SK-N-SH (cell line): ENCODE data around the gene LGALS13. TPM values are rescaled to one million over a fixed set of nuclear protein-coding genes. Genes with fewer than 3 reads are reported as not detected.

Source experiments
- CTCF ChIA-PET: fragments of 300-600, 350-600 bp; formaldehyde crosslinking; extraction: SDS; loops from one replicate; lab custom pipeline; 2021; lab: Yijun Ruan, JAX
- POLR2A ChIA-PET: fragments of 350-600 bp; sonication (Branson Sonifier 250); formaldehyde crosslinking; extraction: SDS; loops from one replicate; lab custom pipeline; 2020; ENCODE audit warnings: antibody characterized with exemption, inconsistent platforms; lab: Yijun Ruan, JAX
- DNase-seq: peaks from one replicate; pipeline ENCODE4 v3.0.0; 2012
- H2AFZ ChIP-seq: fragments of 200-600 bp; sonication (generic); 2 replicates; pipeline ENCODE4 v1.8.1; 2016; ENCODE audit warnings: antibody characterized with exemption, mild to moderate bottlenecking, low read depth
- H3F3A ChIP-seq: fragments of 200-600 bp; sonication (generic); replicated peaks from 2 replicates; pipeline ENCODE3; 2016; ENCODE audit warnings: antibody characterized with exemption, mild to moderate bottlenecking; ENCODE audit not compliant: insufficient read depth
- H3K27ac ChIP-seq, 2 experiments: fragments of 200-500 bp in 1 of 2; fragments of 200-600 bp in 1 of 2; sonication (Bioruptor generic) in 1 of 2; sonication (generic), shearing (Covaris generic) in 1 of 2; 2 replicates each; pipeline versions ENCODE4 v1.5.1 to v1.6.1; 2014 to 2016; ENCODE audit warnings: low read depth in 2 of 2, inconsistent platforms in 1 of 2, low read length in 1 of 2, mild to moderate bottlenecking in 1 of 2, mixed read lengths in 1 of 2
- H3K27me3 ChIP-seq: fragments of 200-600 bp; sonication (generic), shearing (Covaris generic); 2 replicates; pipeline ENCODE4 v1.6.1; 2016; ENCODE audit warnings: mixed run types; ENCODE audit not compliant: insufficient read depth
- H3K36me3 ChIP-seq, 2 experiments: fragments of 200-500 bp in 1 of 2; fragments of 200-600 bp in 1 of 2; sonication (Bioruptor generic) in 1 of 2; sonication (generic) in 1 of 2; replicated peaks in 1 of 2; 2 replicates each; pipeline versions ENCODE3 to v1.5.1; 2014 to 2016; ENCODE audit warnings: low read length in 1 of 2, mild to moderate bottlenecking in 1 of 2; ENCODE audit not compliant: insufficient read depth in 2 of 2, control insufficient read depth in 1 of 2
- H3K4me1 ChIP-seq, 2 experiments: fragments of 200-500 bp in 1 of 2; fragments of 200-600 bp in 1 of 2; sonication (Bioruptor generic) in 1 of 2; sonication (generic), shearing (Covaris generic) in 1 of 2; 2 replicates each; pipeline versions ENCODE4 v1.5.1 to v1.6.1; 2014 to 2016; ENCODE audit warnings: low read depth in 1 of 2, low read length in 1 of 2, mixed run types in 1 of 2; ENCODE audit not compliant: insufficient read depth in 2 of 2, control insufficient read depth in 1 of 2
- H3K4me2 ChIP-seq: fragments of 200-600 bp; sonication (generic), shearing (Covaris generic); 2 replicates; pipeline ENCODE4 v1.6.1; 2017; ENCODE audit warnings: mixed run types
- H3K4me3 ChIP-seq, 2 experiments: fragments of 200-500 bp in 1 of 2; fragments of 200-600 bp in 1 of 2; sonication (Bioruptor generic) in 1 of 2; sonication (generic), shearing (Covaris generic) in 1 of 2; 2 replicates each; pipeline versions ENCODE4 v1.5.1 to v1.8.1; 2014 to 2016; ENCODE audit warnings: low read depth in 2 of 2, inconsistent platforms in 1 of 2, low read length in 1 of 2, mild to moderate bottlenecking in 1 of 2, mixed read lengths in 1 of 2, moderate library complexity in 1 of 2
- H3K79me2 ChIP-seq: fragments of 200-600 bp; sonication (generic); 2 replicates; pipeline ENCODE4 v1.8.1; 2017; ENCODE audit warnings: mild to moderate bottlenecking; ENCODE audit not compliant: insufficient read depth
- H3K9ac ChIP-seq: fragments of 200-600 bp; sonication (generic); 2 replicates; pipeline ENCODE4 v1.6.1; 2017; ENCODE audit warnings: mixed run types
- H3K9me2 ChIP-seq: fragments of 200-600 bp; sonication (generic); 2 replicates; pipeline ENCODE4 v1.6.1; 2017; ENCODE audit warnings: mixed run types
- H3K9me3 ChIP-seq: fragments of 200-600 bp; sonication (generic); 2 replicates; pipeline ENCODE4 v1.6.1; 2017; ENCODE audit warnings: mixed run types, mild to moderate bottlenecking, moderate library complexity
- H4K20me1 ChIP-seq: fragments of 200-600 bp; sonication (generic); 2 replicates; pipeline ENCODE4 v1.6.1; 2017; ENCODE audit warnings: mild to moderate bottlenecking, mixed run types; ENCODE audit not compliant: insufficient read depth
- CHD2 ChIP-seq: fragments of 150-350 bp; IDR thresholded peaks from 2 replicates; pipeline ENCODE4 v1.6.1; 2018; ENCODE audit warnings: low read length; ENCODE audit not compliant: partially characterized antibody
- EP300 ChIP-seq, 2 experiments: IDR thresholded peaks; 2 replicates each; pipeline versions ENCODE4 v1.4.0 to v1.6.1; 2012; ENCODE audit warnings: borderline replicate concordance in 1 of 2, low read depth in 1 of 2, low read length in 1 of 2
- EZH2phosphoT487 ChIP-seq: fragments of 200-600 bp; sonication (generic); IDR thresholded peaks from 2 replicates; pipeline ENCODE4 v1.6.1; 2017; ENCODE audit warnings: low read depth, mixed run types, mild to moderate bottlenecking, antibody characterized with exemption, moderate library complexity, borderline replicate concordance
- FOXM1 ChIP-seq: IDR thresholded peaks from 2 replicates; pipeline ENCODE4 v1.4.0; 2012; ENCODE audit warnings: low read depth, mild to moderate bottlenecking
- IRF3 ChIP-seq: fragments of 150-350 bp; IDR thresholded peaks from 2 replicates; pipeline ENCODE4 v1.6.1; 2016; ENCODE audit warnings: mild to moderate bottlenecking, low read depth, low read length
- JUND ChIP-seq: IDR thresholded peaks from 2 replicates; pipeline ENCODE4 v1.4.0; 2012
- MXI1 ChIP-seq: IDR thresholded peaks from 2 replicates; pipeline ENCODE4 v1.6.1; 2012; ENCODE audit warnings: mild to moderate bottlenecking, low read depth, low read length, improper control_type of control experiment
- NFIC ChIP-seq: IDR thresholded peaks from 2 replicates; pipeline ENCODE4 v1.4.0; 2012; ENCODE audit warnings: borderline replicate concordance
- NRF1 ChIP-seq: IDR thresholded peaks from 2 replicates; pipeline ENCODE4 v1.6.1; 2012; ENCODE audit warnings: low read depth, mild to moderate bottlenecking, low read length
- RAD21 ChIP-seq: IDR thresholded peaks from 2 replicates; pipeline ENCODE4 v1.6.1; 2012; ENCODE audit warnings: mild to moderate bottlenecking, low read length
- RCOR1 ChIP-seq: fragments of 150-350 bp; IDR thresholded peaks from 2 replicates; pipeline ENCODE4 v1.6.1; 2017; ENCODE audit warnings: antibody characterized with exemption, low read length
- REST ChIP-seq: IDR thresholded peaks from 2 replicates; pipeline ENCODE4 v1.6.1; 2012; ENCODE audit warnings: mild to moderate bottlenecking, low read depth, low read length, moderate library complexity
- RFX5 ChIP-seq: IDR thresholded peaks from 2 replicates; pipeline ENCODE4 v1.6.1; 2012; ENCODE audit warnings: mild to moderate bottlenecking, improper control_type of control experiment, low read length
- RXRA ChIP-seq: IDR thresholded peaks from 2 replicates; pipeline ENCODE4 v1.4.0; 2012; ENCODE audit warnings: low read depth, mild to moderate bottlenecking, borderline replicate concordance
- SMC3 ChIP-seq: IDR thresholded peaks from 2 replicates; pipeline ENCODE4 v1.6.1; 2012; ENCODE audit warnings: low read depth, low read length, improper control_type of control experiment
- TAF1 ChIP-seq: IDR thresholded peaks from 2 replicates; pipeline ENCODE4 v1.6.1; 2012; ENCODE audit warnings: low read depth, mild to moderate bottlenecking, low read length, moderate library complexity, borderline replicate concordance
- USF2 ChIP-seq: fragments of 150-350 bp; IDR thresholded peaks from 2 replicates; pipeline ENCODE4 v1.6.1; 2017; ENCODE audit warnings: antibody characterized with exemption, low read length, low read depth, borderline replicate concordance
- ZBTB33 ChIP-seq: IDR thresholded peaks from 2 replicates; pipeline ENCODE4 v1.4.0; 2012; ENCODE audit warnings: low read depth, borderline replicate concordance
- WGBS: methylation state at CpG from one replicate; pipeline ENCODE4 v1.1.6; 2017; ENCODE audit warnings: low lambda C conversion rate; 5-methylcytosine and 5-hydroxymethylcytosine counted together
- polyA plus RNA-seq, 3 experiments: library from polyadenylated mRNA; depleted of rRNA; stranded (reverse); fragments of >200 nt; gene quantifications; 2 replicates each; pipeline ENCODE4 v1.2.3, GENCODE V29; 2012

LGALS13 gene
- polyA plus RNA-seq, 1 of the 3 experiments (the other 2 are of a cell fraction): not detected

GRCh38 chr19:39568604-39569003 lies 33.7 kb upstream of the LGALS13 start:
- POLR2A ChIA-PET: no interaction called here
- CTCF ChIA-PET: no interaction called here
- no peak overlapping the region for H3K4me2 ChIP-seq

More at GRCh38 chr19:39568604-39569003, 33.7 kb upstream of the LGALS13 start:
- no peak for DNase-seq
- no peak overlapping the region for H2AFZ ChIP-seq
- H3K36me3 ChIP-seq: no peaks in the 10 kb centered on the region
- no peaks in the 10 kb centered on the region for H4K20me1 ChIP-seq
- H3K4me1 ChIP-seq: no peaks in the 10 kb centered on the region
- H3K79me2 ChIP-seq: no peaks in the 10 kb centered on the region
- no peaks in the 10 kb centered on the region for H3K9me3 ChIP-seq
- H3K4me3 ChIP-seq: no peak overlapping the region
- no peak overlapping the region for H3K27ac ChIP-seq
- H3K9me2 ChIP-seq: no peaks in the 10 kb centered on the region
- no peaks in the 10 kb centered on the region for H3K27me3 ChIP-seq
- WGBS: 27% methylated on average over 3 of the region's 3 CpGs
- no peak overlapping the region for H3K9ac ChIP-seq
- TF ChIP-seq NRF1 (no peak), ZBTB33 (no peak), IRF3 (no peak), TAF1 (no peak), REST (no peak), USF2 (no peak), SMC3 (no peak), RXRA (no peak), RFX5 (no peak), RCOR1 (no peak), JUND (no peak), CHD2 (no peak), EZH2phosphoT487 (no peak), MXI1 (no peak), RAD21 (no peak), EP300 (IDR thresholded peaks at IDR 0.05; ENCODE audit: borderline replicate concordance in 1 of 2, low read depth in 1 of 2, low read length in 1 of 2) (no peak), FOXM1 (no peak), NFIC (no peak)
- TF ChIP-seq, all 33 proteins: peak for 0
- no peaks in the 10 kb centered on the region for H3F3A ChIP-seq
